HG02623 (cell line): ENCODE measurements around the gene TOGARAM2.

Source experiments
- ATAC-seq: cut with Tn5 transposase; IDR thresholded peaks from one replicate; pipeline ENCODE4 v1.9.1; 2021; ENCODE audit warnings: moderate library complexity; ENCODE audit not compliant: unreplicated experiment

Gene TOGARAM2

GRCh38 chr2:29051730-29052129 is 70.6 kb downstream of the TOGARAM2 start:
- no peak for ATAC-seq

GRCh38 chr2:29052807-29053206 is 71.7 kb downstream of the TOGARAM2 start:
- ATAC-seq = no peak

- no peak for ATAC-seq
Measured at GRCh38 chr2:29053223-29053622, 72.1 kb downstream of the TOGARAM2 start.

GRCh38 chr2:29053670-29054400 is 72.7 kb downstream of the TOGARAM2 start:
- no peak for ATAC-seq

- ATAC-seq = no peak
Measured at GRCh38 chr2:29054430-29054829, 73.3 kb downstream of the TOGARAM2 start.

GRCh38 chr2:29055601-29056000 is 74.5 kb downstream of the TOGARAM2 start:
- ATAC-seq = no peak

GRCh38 chr2:29056452-29056851 is 75.4 kb downstream of the TOGARAM2 start:
- ATAC-seq = no peak

GRCh38 chr2:29057006-29057405 is 75.9 kb downstream of the TOGARAM2 start:
- no peak for ATAC-seq

GRCh38 chr2:29059624-29060023 is 78.5 kb downstream of the TOGARAM2 start:
- ATAC-seq = no peak

- no peak for ATAC-seq
Measured at GRCh38 chr2:29060441-29060840, 79.3 kb downstream of the TOGARAM2 start.

- no peak for ATAC-seq
Measured at GRCh38 chr2:29061176-29061575, 80.1 kb downstream of the TOGARAM2 start.

- ATAC-seq = no peak
Measured at GRCh38 chr2:29061616-29062015, 80.5 kb downstream of the TOGARAM2 start.

- ATAC-seq = no peak
Measured at GRCh38 chr2:29062371-29062770, 81.3 kb downstream of the TOGARAM2 start.

- ATAC-seq = no peak
Measured at GRCh38 chr2:29063056-29063455, 82.0 kb downstream of the TOGARAM2 start.

GRCh38 chr2:29063646-29064345 is 82.7 kb downstream of the TOGARAM2 start:
- no peak for ATAC-seq

GRCh38 chr2:29064346-29064715 is 83.2 kb downstream of the TOGARAM2 start:
- ATAC-seq = no peak

GRCh38 chr2:29064746-29065067 is 83.6 kb downstream of the TOGARAM2 start:
- no peak for ATAC-seq

GRCh38 chr2:29065068-29065811 is 84.1 kb downstream of the TOGARAM2 start:
- no peak for ATAC-seq

- no peak for ATAC-seq
Measured at GRCh38 chr2:29066271-29066860, 85.3 kb downstream of the TOGARAM2 start.

- ATAC-seq = no peak
Measured at GRCh38 chr2:29066997-29067605, 86.0 kb downstream of the TOGARAM2 start.

GRCh38 chr2:29068513-29068912 is 87.4 kb downstream of the TOGARAM2 start:
- no peak for ATAC-seq
